K562 (cell line): ENCODE results near the gene TNK2. TPM values are rescaled to one million over a fixed set of nuclear protein-coding genes. Genes with fewer than 3 reads are reported as not detected.
A peak's percentile ranks its signal among the peaks of the same experiment; 100 is the strongest.

ENCODE experiments used
- ATF7 ChIP-seq: fragments of 450-650 bp; IDR thresholded peaks from 2 replicates; pipeline ENCODE4 v1.7.1; 2014; ENCODE audit warnings: mild to moderate bottlenecking, moderate library complexity
- BCOR ChIP-seq: fragments of 450-650 bp; IDR thresholded peaks from 2 replicates; pipeline ENCODE4 v1.6.1; 2016
- CREM ChIP-seq: IDR thresholded peaks from 2 replicates; pipeline ENCODE4 v1.6.1; 2014; ENCODE audit warnings: antibody characterized with exemption, low read depth
- ESRRA ChIP-seq: fragments of 450-650 bp; IDR thresholded peaks from 2 replicates; pipeline ENCODE4 v1.6.1; 2014; ENCODE audit warnings: low read depth, mild to moderate bottlenecking, moderate library complexity, borderline replicate concordance
- FOSL1 ChIP-seq: fragments of 200-800 bp; sonication (Bioruptor generic); conservative IDR thresholded peaks from 2 replicates; pipeline ENCODE4 v1.6.1; 2016; ENCODE audit warnings: missing genetic modification characterization, missing compliant biosample characterization
- FOXJ3 ChIP-seq: sonication (generic); formaldehyde crosslinking; IDR thresholded peaks from 2 replicates; pipeline ENCODE4 v1.4.0; 2020; ENCODE audit warnings: mild to moderate bottlenecking, missing genetic modification reagents
- L3MBTL2 ChIP-seq: fragments of 450-650 bp; IDR thresholded peaks from 2 replicates; pipeline ENCODE4 v1.6.1; 2016; ENCODE audit warnings: mild to moderate bottlenecking, moderate library complexity
- NRF1 ChIP-seq, 2 experiments: fragments of 450-650 bp; IDR thresholded peaks in 1 of 2; conservative IDR thresholded peaks in 1 of 2; 2 replicates each; pipeline ENCODE4 v1.6.1; 2014; ENCODE audit warnings: mild to moderate bottlenecking in 2 of 2
- POLR2H ChIP-seq: IDR thresholded peaks from 2 replicates; pipeline ENCODE4 v1.6.1; 2016; ENCODE audit warnings: missing genetic modification characterization, low read depth, mild to moderate bottlenecking, control low read depth, missing compliant biosample characterization, moderate library complexity
- RAD21 ChIP-seq, 2 experiments: fragments of 250-450 bp in 1 of 2; fragments of 450-650 bp in 1 of 2; sonication (Bioruptor Pico) in 1 of 2; formaldehyde crosslinking in 1 of 2; IDR thresholded peaks in 1 of 2; conservative IDR thresholded peaks in 1 of 2; 2 replicates each; pipeline versions ENCODE4 v1.4.0 to v1.8.0; 2020 to 2022; ENCODE audit warnings: mild to moderate bottlenecking in 2 of 2, moderate library complexity in 1 of 2
- RB1 ChIP-seq: fragments of 450-650 bp; IDR thresholded peaks from 2 replicates; pipeline ENCODE4 v1.6.1; 2017; ENCODE audit warnings: low read depth, mild to moderate bottlenecking
- TCFL5 ChIP-seq: fragments of 250-450 bp; sonication (Bioruptor Pico); conservative IDR thresholded peaks from 2 replicates; pipeline ENCODE4 v1.6.1; 2021; ENCODE audit warnings: mild to moderate bottlenecking, moderate library complexity, matching md5 sums
- ZNF347 ChIP-seq: fragments of 450-650 bp; formaldehyde crosslinking; IDR thresholded peaks from 2 replicates; pipeline ENCODE4 v1.4.0; 2020; ENCODE audit warnings: low read depth, mild to moderate bottlenecking, moderate library complexity
- ZNF584 ChIP-seq: fragments of 200-800 bp; sonication (Bioruptor generic); IDR thresholded peaks from 2 replicates; pipeline ENCODE4 v1.6.1; 2016; ENCODE audit warnings: low read depth, mild to moderate bottlenecking, missing genetic modification characterization, missing compliant biosample characterization
- polyA plus RNA-seq, 8 experiments: library from polyadenylated mRNA; depleted of rRNA in 4 of 8; stranded (reverse) in 5 of 8; unstranded in 3 of 8; fragments of >200 nt; fragmentation: Nextera tagmentation in 2 of 8; fragmentation: Illumina TruSeq in 1 of 8; extraction: Ambion mirVana in 2 of 8; extraction: Trizol in 1 of 8; gene quantifications; 2 replicates each; pipeline versions ENCODE4 v1.2.1 to v1.2.3, GENCODE V29; 2011 to 2014; ENCODE audit warnings: inconsistent platforms in 1 of 8, missing spikeins in 1 of 8
- total RNA-seq, 7 experiments: library from RNA; depleted of rRNA in 6 of 7; stranded (reverse); fragments of >200 nt in 6 of 7; fragmentation: Illumina TruSeq in 2 of 7; extraction: Trizol in 2 of 7; gene quantifications; 2 replicates each; pipeline versions ENCODE4 v1.2.1 to v1.2.3, GENCODE V29; 2011 to 2021; ENCODE audit warnings: low replicate concordance in 1 of 7
- TF ChIP-seq, protein P1 (sequence below): sonication (generic); formaldehyde crosslinking; IDR thresholded peaks from 2 replicates; pipeline ENCODE4 v1.9.0; 2022; ENCODE audit warnings: mild to moderate bottlenecking, missing genetic modification reagents
- TF ChIP-seq, protein P2 (sequence below): sonication (generic); formaldehyde crosslinking; IDR thresholded peaks from 2 replicates; pipeline ENCODE4 v1.8.1; 2023; ENCODE audit warnings: mild to moderate bottlenecking, missing genetic modification reagents
- TF ChIP-seq, protein P3 (sequence below): fragments of 450-650 bp; IDR thresholded peaks from 2 replicates; pipeline ENCODE4 v1.6.1; 2017; ENCODE audit warnings: antibody characterized with exemption
- TF ChIP-seq, protein P4 (sequence below): sonication (generic); formaldehyde crosslinking; IDR thresholded peaks from 2 replicates; pipeline ENCODE4 v1.8.1; 2023; ENCODE audit warnings: mild to moderate bottlenecking, missing genetic modification reagents
- TF ChIP-seq, protein P5 (sequence below), 2 experiments: IDR thresholded peaks; 2 replicates each; pipeline ENCODE4 v1.6.1; 2011; ENCODE audit warnings: borderline replicate concordance in 1 of 2, control low read depth in 1 of 2, low read depth in 1 of 2, low read length in 1 of 2, mild to moderate bottlenecking in 1 of 2, mixed read lengths in 1 of 2, moderate library complexity in 1 of 2; ENCODE audit not compliant: insufficient read depth in 1 of 2, insufficient read length in 1 of 2, poor library complexity in 1 of 2, severe bottlenecking in 1 of 2; ENCODE audit errors: extremely low read depth in 1 of 2

Gene TNK2
- total and polyA plus RNA-seq, 9 of the 15 experiments (the other 6 are each of a cell fraction or from before 2014, with no cell fraction given) = 0.03 to 33.8 (median 6.5) TPM

DNA sequence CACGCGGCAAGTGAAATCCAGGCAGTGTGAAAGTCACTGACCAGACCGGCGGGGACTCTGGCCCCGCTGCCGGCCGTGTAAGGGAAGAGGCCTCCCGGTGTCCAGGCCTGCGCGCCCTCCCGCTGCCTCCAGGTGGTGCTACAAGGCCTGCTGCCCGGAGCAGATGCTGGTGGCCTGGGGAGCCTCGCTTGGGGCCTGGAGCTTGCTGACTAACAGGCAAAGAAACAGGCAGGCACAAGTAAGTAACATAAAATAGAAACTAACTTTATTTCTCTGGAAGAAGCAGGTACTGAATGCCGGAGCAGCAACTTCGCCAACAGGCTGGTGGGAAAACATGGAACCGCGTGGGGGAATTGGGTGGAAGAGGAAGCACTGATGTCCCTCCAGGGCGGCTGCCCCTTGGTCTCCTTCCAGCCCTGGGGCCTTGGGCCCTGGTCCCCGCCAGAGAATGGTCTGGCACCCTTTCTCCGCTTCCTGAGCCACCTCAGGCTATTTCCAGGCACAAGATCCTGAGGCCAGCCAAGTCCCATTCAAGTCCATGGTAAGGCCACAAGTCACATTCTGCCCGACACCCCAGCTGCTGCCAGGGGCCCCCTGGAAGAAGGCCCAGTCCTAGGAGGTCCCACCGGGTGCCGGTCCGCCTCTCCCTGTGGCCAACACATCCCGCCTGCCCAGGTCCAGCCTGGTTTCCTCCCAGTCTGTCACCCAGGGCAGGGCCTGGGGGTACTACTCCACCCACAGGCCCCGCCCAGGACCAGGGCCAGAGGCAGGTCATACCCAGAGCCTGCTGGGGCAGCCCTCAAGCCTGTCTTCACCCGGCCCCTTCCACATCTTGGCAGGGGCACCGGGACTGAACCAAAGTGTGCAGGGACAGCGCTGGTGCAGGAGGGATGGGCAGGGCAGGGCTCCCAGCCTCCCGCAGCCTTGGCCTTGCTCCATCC is 45.0 kb downstream of the TNK2 start (continued):
- peak; percentile 35 to 48; a peak in 2 of 4 replicates for TF ChIP-seq NRF1 (conservative IDR thresholded peaks at IDR 0.05 in 1 of 2, IDR thresholded peaks at IDR 0.05 in 1 of 2)
- TF ChIP-seq FOSL1 (tag) = 0 out of 2 replicates have a peak, but pooled peaks have one; percentile 10
- TF ChIP-seq, protein P1, sequence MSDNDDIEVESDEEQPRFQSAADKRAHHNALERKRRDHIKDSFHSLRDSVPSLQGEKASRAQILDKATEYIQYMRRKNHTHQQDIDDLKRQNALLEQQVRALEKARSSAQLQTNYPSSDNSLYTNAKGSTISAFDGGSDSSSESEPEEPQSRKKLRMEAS = peak; percentile 63; the same call in 1 of the 2 replicates
- TF ChIP-seq FOXJ3 (CRISPR knock-in tag) = no peak
- TF ChIP-seq RAD21 (CRISPR knock-in tag; conservative IDR thresholded peaks at IDR 0.05 in 1 of 2, IDR thresholded peaks at IDR 0.05 in 1 of 2) = peak; percentile 94 to 98
- TF ChIP-seq ZNF584 (CRISPR knock-in tag) = no peak
- TF ChIP-seq, protein P2, sequence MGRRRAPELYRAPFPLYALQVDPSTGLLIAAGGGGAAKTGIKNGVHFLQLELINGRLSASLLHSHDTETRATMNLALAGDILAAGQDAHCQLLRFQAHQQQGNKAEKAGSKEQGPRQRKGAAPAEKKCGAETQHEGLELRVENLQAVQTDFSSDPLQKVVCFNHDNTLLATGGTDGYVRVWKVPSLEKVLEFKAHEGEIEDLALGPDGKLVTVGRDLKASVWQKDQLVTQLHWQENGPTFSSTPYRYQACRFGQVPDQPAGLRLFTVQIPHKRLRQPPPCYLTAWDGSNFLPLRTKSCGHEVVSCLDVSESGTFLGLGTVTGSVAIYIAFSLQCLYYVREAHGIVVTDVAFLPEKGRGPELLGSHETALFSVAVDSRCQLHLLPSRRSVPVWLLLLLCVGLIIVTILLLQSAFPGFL (CRISPR knock-in tag) = no peak
- no peak for TF ChIP-seq POLR2H (tag)
- no peak for TF ChIP-seq TCFL5 (CRISPR knock-in tag)
- TF ChIP-seq ATF7 = 0 out of 2 replicates have a peak, but pooled peaks have one; percentile 39
- 0 out of 2 replicates have a peak, but pooled peaks have one; percentile 34 for TF ChIP-seq BCOR
- TF ChIP-seq ZNF347 = no peak
- peak; percentile 31; the same call in 1 of the 2 replicates for TF ChIP-seq L3MBTL2
- TF ChIP-seq, protein P3, sequence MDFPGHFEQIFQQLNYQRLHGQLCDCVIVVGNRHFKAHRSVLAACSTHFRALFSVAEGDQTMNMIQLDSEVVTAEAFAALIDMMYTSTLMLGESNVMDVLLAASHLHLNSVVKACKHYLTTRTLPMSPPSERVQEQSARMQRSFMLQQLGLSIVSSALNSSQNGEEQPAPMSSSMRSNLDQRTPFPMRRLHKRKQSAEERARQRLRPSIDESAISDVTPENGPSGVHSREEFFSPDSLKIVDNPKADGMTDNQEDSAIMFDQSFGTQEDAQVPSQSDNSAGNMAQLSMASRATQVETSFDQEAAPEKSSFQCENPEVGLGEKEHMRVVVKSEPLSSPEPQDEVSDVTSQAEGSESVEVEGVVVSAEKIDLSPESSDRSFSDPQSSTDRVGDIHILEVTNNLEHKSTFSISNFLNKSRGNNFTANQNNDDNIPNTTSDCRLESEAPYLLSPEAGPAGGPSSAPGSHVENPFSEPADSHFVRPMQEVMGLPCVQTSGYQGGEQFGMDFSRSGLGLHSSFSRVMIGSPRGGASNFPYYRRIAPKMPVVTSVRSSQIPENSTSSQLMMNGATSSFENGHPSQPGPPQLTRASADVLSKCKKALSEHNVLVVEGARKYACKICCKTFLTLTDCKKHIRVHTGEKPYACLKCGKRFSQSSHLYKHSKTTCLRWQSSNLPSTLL = no peak
- TF ChIP-seq, protein P4, sequence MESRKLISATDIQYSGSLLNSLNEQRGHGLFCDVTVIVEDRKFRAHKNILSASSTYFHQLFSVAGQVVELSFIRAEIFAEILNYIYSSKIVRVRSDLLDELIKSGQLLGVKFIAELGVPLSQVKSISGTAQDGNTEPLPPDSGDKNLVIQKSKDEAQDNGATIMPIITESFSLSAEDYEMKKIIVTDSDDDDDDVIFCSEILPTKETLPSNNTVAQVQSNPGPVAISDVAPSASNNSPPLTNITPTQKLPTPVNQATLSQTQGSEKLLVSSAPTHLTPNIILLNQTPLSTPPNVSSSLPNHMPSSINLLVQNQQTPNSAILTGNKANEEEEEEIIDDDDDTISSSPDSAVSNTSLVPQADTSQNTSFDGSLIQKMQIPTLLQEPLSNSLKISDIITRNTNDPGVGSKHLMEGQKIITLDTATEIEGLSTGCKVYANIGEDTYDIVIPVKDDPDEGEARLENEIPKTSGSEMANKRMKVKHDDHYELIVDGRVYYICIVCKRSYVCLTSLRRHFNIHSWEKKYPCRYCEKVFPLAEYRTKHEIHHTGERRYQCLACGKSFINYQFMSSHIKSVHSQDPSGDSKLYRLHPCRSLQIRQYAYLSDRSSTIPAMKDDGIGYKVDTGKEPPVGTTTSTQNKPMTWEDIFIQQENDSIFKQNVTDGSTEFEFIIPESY (CRISPR knock-in tag) = peak; percentile 70; the same call in 1 of the 2 replicates
- TF ChIP-seq CREM = peak; percentile 44
- peak; percentile 92 for TF ChIP-seq RB1
- TF ChIP-seq, protein P5, sequence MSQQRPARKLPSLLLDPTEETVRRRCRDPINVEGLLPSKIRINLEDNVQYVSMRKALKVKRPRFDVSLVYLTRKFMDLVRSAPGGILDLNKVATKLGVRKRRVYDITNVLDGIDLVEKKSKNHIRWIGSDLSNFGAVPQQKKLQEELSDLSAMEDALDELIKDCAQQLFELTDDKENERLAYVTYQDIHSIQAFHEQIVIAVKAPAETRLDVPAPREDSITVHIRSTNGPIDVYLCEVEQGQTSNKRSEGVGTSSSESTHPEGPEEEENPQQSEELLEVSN (IDR thresholded peaks at IDR 0.05; ENCODE audit: borderline replicate concordance in 1 of 2, extremely low read depth in 1 of 2, insufficient read depth in 1 of 2, insufficient read length in 1 of 2, low read depth in 1 of 2, low read length in 1 of 2, poor library complexity in 1 of 2, severe bottlenecking in 1 of 2) = peak in 1 of 2 experiments; percentile 26
- no peak; the same call in 1 of the 2 replicates for TF ChIP-seq ESRRA
